GM18505 (cell line): ENCODE measurements around the gene KRTAP5-7.

ENCODE experiments used
- ATAC-seq: cut with Tn5 transposase; IDR thresholded peaks from one replicate; pipeline ENCODE4 v1.9.1; 2021; ENCODE audit not compliant: unreplicated experiment
- POLR2A ChIP-seq: IDR thresholded peaks from 4 replicates; pipeline ENCODE4 v1.6.1; 2011; ENCODE audit warnings: borderline replicate concordance; ENCODE audit not compliant: insufficient read depth, insufficient read length; ENCODE audit errors: extremely low read depth

Gene KRTAP5-7

GRCh38 chr11:71489311-71490043 is 37.6 kb upstream of the KRTAP5-7 start:
- ATAC-seq: no peak

GRCh38 chr11:71490044-71490730 is 36.9 kb upstream of the KRTAP5-7 start:
- TF ChIP-seq POLR2A: no peak
- no peak for ATAC-seq

More at GRCh38 chr11:71489311-71490043, 37.6 kb upstream of the KRTAP5-7 start:
- peak; percentile 25 for TF ChIP-seq POLR2A

- no peak for TF ChIP-seq POLR2A
- no peak for ATAC-seq
Observed at GRCh38 chr11:71490731-71491390, 36.2 kb upstream of the KRTAP5-7 start.

GRCh38 chr11:71491531-71491930 is 35.5 kb upstream of the KRTAP5-7 start:
- TF ChIP-seq POLR2A: no peak
- no peak for ATAC-seq

- no peak for ATAC-seq
- TF ChIP-seq POLR2A: no peak
Observed at GRCh38 chr11:71491940-71492339, 35.1 kb upstream of the KRTAP5-7 start.

- ATAC-seq: no peak
- no peak for TF ChIP-seq POLR2A
Observed at GRCh38 chr11:71495286-71496230, 31.5 kb upstream of the KRTAP5-7 start.

- no peak for TF ChIP-seq POLR2A
- no peak for ATAC-seq
Observed at GRCh38 chr11:71496421-71496820, 30.6 kb upstream of the KRTAP5-7 start.

GRCh38 chr11:71498091-71498490 is 29.0 kb upstream of the KRTAP5-7 start:
- TF ChIP-seq POLR2A: no peak
- ATAC-seq: no peak

GRCh38 chr11:71499125-71499524 is 27.9 kb upstream of the KRTAP5-7 start:
- ATAC-seq: no peak
- TF ChIP-seq POLR2A: no peak

- no peak for ATAC-seq
- no peak for TF ChIP-seq POLR2A
Observed at GRCh38 chr11:71499546-71499945, 27.5 kb upstream of the KRTAP5-7 start.

GRCh38 chr11:71500601-71501021 is 26.5 kb upstream of the KRTAP5-7 start:
- ATAC-seq: no peak
- no peak for TF ChIP-seq POLR2A

- ATAC-seq: no peak
- no peak for TF ChIP-seq POLR2A
Observed at GRCh38 chr11:71501071-71501985, 25.7 kb upstream of the KRTAP5-7 start.
